Thyroid gland (tissue), 4 donors: ENCODE data around the gene NR5A2. TPM values are rescaled to one million over a fixed set of nuclear protein-coding genes. Genes with fewer than 3 reads are reported as not detected.

Experiments used
- DNase-seq, 2 donors: peaks; one replicate each; pipeline ENCODE4 v3.0.0-alpha.2; 2019
- H3K27ac ChIP-seq, 3 donors: fragments of 200-600 bp; sonication (generic); 1 replicate in 2 of 3; 2 replicates in 1 of 3; pipeline ENCODE4 v1.5.1; 2016 to 2019; ENCODE audit warnings: mild to moderate bottlenecking in 1 of 3, moderate library complexity in 1 of 3
- H3K27me3 ChIP-seq: fragments of 200-600 bp; sonication (generic); one replicate; pipeline ENCODE4 v1.5.1; 2019
- H3K36me3 ChIP-seq, 2 donors: fragments of 200-600 bp; sonication (generic); one replicate each; pipeline ENCODE4 v1.5.1; 2016 to 2019
- H3K4me1 ChIP-seq, 2 donors: fragments of 200-600 bp; sonication (generic); one replicate each; pipeline ENCODE4 v1.5.1; 2017 to 2019
- H3K4me3 ChIP-seq, 3 donors: fragments of 200-600 bp; sonication (generic); replicated peaks in 1 of 3; 1 replicate in 2 of 3; 2 replicates in 1 of 3; pipeline ENCODE4 v1.5.1; 2016; ENCODE audit warnings: mild to moderate bottlenecking in 1 of 3
- H3K9me3 ChIP-seq: fragments of 200-600 bp; sonication (generic); one replicate; pipeline ENCODE4 v1.5.1; 2017
- CTCF ChIP-seq, 6 experiments: fragments of 200-600 bp in 3 of 6; fragments of 450-650 bp in 3 of 6; sonication (generic) in 3 of 6; IDR thresholded peaks; one replicate each; pipeline ENCODE4 v1.5.1; 2016 to 2019; ENCODE audit warnings: antibody characterized with exemption in 6 of 6, mild to moderate bottlenecking in 2 of 6, inconsistent platforms in 1 of 6, moderate library complexity in 1 of 6
- POLR2A ChIP-seq, 2 donors: fragments of 450-650 bp; IDR thresholded peaks; one replicate each; pipeline ENCODE4 v1.6.1; 2017; ENCODE audit warnings: antibody characterized with exemption in 2 of 2, mild to moderate bottlenecking in 2 of 2, moderate library complexity in 1 of 2
- WGBS, 2 donors: methylation state at CpG; one replicate each; pipeline ENCODE4 v1.1.5; 2017; 5-methylcytosine and 5-hydroxymethylcytosine counted together
- intact Hi-C: fragments of 100-400 bp; cut with DNase I; formaldehyde crosslinking; loops from one replicate; pipeline ENCODE4 v1.15.1; 2023
- total RNA-seq, 4 donors: library from RNA; depleted of rRNA; stranded (reverse); fragments of >200 nt; gene quantifications; one replicate each; pipeline ENCODE4 v1.2.3, GENCODE V29; 2016

Gene NR5A2
- total RNA-seq, 4 donors from 2014 or later: 1.5 to 8.2 (median 3.9) TPM

DNA sequence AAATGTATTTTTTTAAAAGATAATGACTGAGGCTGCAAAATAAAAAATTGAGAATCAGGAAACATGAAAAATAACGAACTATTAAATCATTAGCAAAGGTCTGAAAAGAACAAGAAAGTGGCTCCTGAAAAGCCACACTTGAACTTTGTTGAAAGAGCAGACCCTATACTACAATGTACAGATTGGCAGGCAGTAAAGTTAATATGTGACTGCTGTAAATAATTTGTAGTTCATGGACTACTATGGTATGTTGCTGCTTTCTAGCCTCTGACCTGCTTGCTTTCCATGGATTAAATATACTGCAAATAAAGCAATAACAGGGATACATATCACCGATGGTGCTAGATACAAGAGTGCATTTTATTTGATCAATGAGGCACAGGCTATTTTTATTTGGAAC is 18.6 kb downstream of the NR5A2 start:
- Histone ChIP-seq H3K4me3 (no peak overlapping the region), H3K36me3 (no peaks in the 10 kb centered on the region), H3K9me3 (no peaks in the 10 kb centered on the region), H3K4me1 (peaks cover 8 to 9% of the 10 kb centered on the region in 2 donors), H3K27me3 (peaks cover 43% of the 10 kb centered on the region), H3K27ac (no peak overlapping the region)
- intact Hi-C loops: no loop called here
- TF ChIP-seq POLR2A (IDR thresholded peaks at IDR 0.05): no peak
- no peak for TF ChIP-seq CTCF (IDR thresholded peaks at IDR 0.05)
- WGBS, 2 donors: 94 to 96% methylated on average over 2 of the region's 2 CpGs
- no peak for DNase-seq

GRCh38 chr1:200048244-200048643 is 20.7 kb downstream of the NR5A2 start:
- intact Hi-C loops: no loop called here
- no peaks in the 10 kb centered on the region for H3K9me3 ChIP-seq
- no peak overlapping the region for H3K27ac ChIP-seq
- H3K27me3 ChIP-seq: peaks cover 24% of the 10 kb centered on the region
- H3K36me3 ChIP-seq: no peaks in the 10 kb centered on the region
- H3K4me1 ChIP-seq: no peaks in the 10 kb centered on the region
- TF ChIP-seq CTCF (IDR thresholded peaks at IDR 0.05) (no peak), POLR2A (IDR thresholded peaks at IDR 0.05) (no peak)
- H3K4me3 ChIP-seq: no peak overlapping the region
- DNase-seq: no peak
- 89 to 90% methylated on average over 5 of the region's 5 CpGs for WGBS, 2 donors

GRCh38 chr1:200049810-200050209 is 22.3 kb downstream of the NR5A2 start:
- DNase-seq: no peak
- H3K36me3 ChIP-seq: no peaks in the 10 kb centered on the region
- intact Hi-C loops: no loop called here
- no peak overlapping the region for H3K27ac ChIP-seq
- no peak for TF ChIP-seq CTCF (IDR thresholded peaks at IDR 0.05)
- TF ChIP-seq POLR2A (IDR thresholded peaks at IDR 0.05): no peak
- H3K27me3 ChIP-seq: peaks cover 10% of the 10 kb centered on the region
- no peaks in the 10 kb centered on the region for H3K4me1 ChIP-seq
- H3K4me3 ChIP-seq: no peak overlapping the region
- 86 to 87% methylated on average over 7 of the region's 7 CpGs for WGBS, 2 donors
- H3K9me3 ChIP-seq: no peaks in the 10 kb centered on the region

GRCh38 chr1:200051620-200052019 is 24.1 kb downstream of the NR5A2 start:
- intact Hi-C loops: no loop called here

DNA sequence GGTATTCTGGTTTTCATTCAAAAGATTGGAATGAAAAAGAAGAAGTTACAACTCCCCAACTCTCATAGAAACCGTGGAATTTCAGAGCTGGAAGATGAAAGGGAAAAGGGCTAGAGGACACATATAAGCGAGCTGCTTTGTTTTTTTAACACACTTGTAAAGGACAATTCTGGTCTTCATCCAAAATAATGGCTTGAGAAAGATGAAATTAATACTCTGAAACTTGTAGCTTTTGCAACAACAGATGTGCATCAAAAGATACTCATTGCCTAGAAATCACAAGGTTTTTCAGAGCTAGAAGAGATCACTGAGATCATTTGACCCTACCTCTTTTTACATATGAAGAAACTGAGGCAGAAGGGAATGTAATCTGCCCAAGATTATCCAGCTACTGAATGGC is 25.6 kb downstream of the NR5A2 start:
- H3K4me3 ChIP-seq: no peak overlapping the region
- no peaks in the 10 kb centered on the region for H3K36me3 ChIP-seq
- TF ChIP-seq CTCF (IDR thresholded peaks at IDR 0.05) (no peak), POLR2A (IDR thresholded peaks at IDR 0.05) (no peak)
- H3K9me3 ChIP-seq: no peaks in the 10 kb centered on the region
- intact Hi-C loops: no loop called here
- no peaks in the 10 kb centered on the region for H3K4me1 ChIP-seq
- H3K27ac ChIP-seq: no peak overlapping the region
- DNase-seq: no peak
- H3K27me3 ChIP-seq: no peaks in the 10 kb centered on the region
- 68 to 72% methylated on average over 2 of the region's 2 CpGs for WGBS, 2 donors

More at GRCh38 chr1:200051620-200052019, 24.1 kb downstream of the NR5A2 start:
- Histone ChIP-seq H3K4me3 (no peak overlapping the region), H3K27me3 (no peaks in the 10 kb centered on the region), H3K36me3 (no peaks in the 10 kb centered on the region), H3K27ac (no peak overlapping the region), H3K4me1 (no peaks in the 10 kb centered on the region), H3K9me3 (no peaks in the 10 kb centered on the region)
- no peak for TF ChIP-seq POLR2A (IDR thresholded peaks at IDR 0.05)
- TF ChIP-seq CTCF (IDR thresholded peaks at IDR 0.05): no peak
- no peak for DNase-seq
- 89 to 96% methylated on average over 4 of the region's 4 CpGs for WGBS, 2 donors
